Activated CD4-positive, alpha-beta T cell treated with anti-CD3 and anti-CD28 coated beads for 36 hours (primary cell): ENCODE results near the gene TPM1. TPM values are rescaled to one million over a fixed set of nuclear protein-coding genes. Genes with fewer than 3 reads are reported as not detected.

Source experiments
- total RNA-seq, 2 experiments: library from RNA; stranded (reverse); gene quantifications; one replicate each; pipeline ENCODE4 v1.2.3, GENCODE V29; 2021

Gene TPM1
- total RNA-seq, 2 experiments from 2014 or later: 7.6 to 8.9 TPM

Other genes starting within 250 kb of the TPM1 start
- 10 to 100 TPM; 10.9 to 14.9 TPM for gene LACTB, start 79.1 kb downstream of the TPM1 start, total RNA-seq
- gene RPS27L, start 114.7 kb downstream of the TPM1 start, total RNA-seq: 100 to 1,000 TPM; 117 to 143 TPM
- 100 to 1,000 TPM; 147 to 260 TPM for gene RAB8B, start 146.9 kb downstream of the TPM1 start, total RNA-seq
- gene APH1B, start 234.9 kb downstream of the TPM1 start, total RNA-seq: 1 to 10 TPM; 6.5 to 7.8 TPM